Measurements from ENCODE around the gene NPHP4. TPM values are rescaled to one million over a fixed set of nuclear protein-coding genes. Genes with fewer than 3 reads are reported as not detected.

NPHP4 gene
- polyA plus RNA-seq, 1 of the 3 experiments (the other 2 are of a cell fraction) = 7.0 TPM

- no peak for TF ChIP-seq NRF1 (IDR thresholded peaks at IDR 0.05; ENCODE audit: low read depth, low read length)
- Histone ChIP-seq H3K4me2 (no peak overlapping the region), H3K36me3 (replicated peaks in 1 of 2; ENCODE audit: control insufficient read depth in 1 of 2, insufficient read depth in 2 of 2, low read length in 1 of 2) (no peaks in the 10 kb centered on the region), H3K27me3 (ENCODE audit: insufficient read depth) (no peaks in the 10 kb centered on the region), H2AFZ (ENCODE audit: low read depth) (no peak overlapping the region), H3F3A (replicated peaks; ENCODE audit: insufficient read depth) (no peaks in the 10 kb centered on the region), H4K20me1 (ENCODE audit: insufficient read depth) (no peaks in the 10 kb centered on the region), H3K9me2 (no peaks in the 10 kb centered on the region), H3K9ac (no peak overlapping the region), H3K4me1 (ENCODE audit: control insufficient read depth in 1 of 2, insufficient read depth in 2 of 2, low read depth in 1 of 2, low read length in 1 of 2) (peaks cover 0 to 37% of the 10 kb centered on the region in 2 experiments; a peak in 1 of 4 replicates), H3K4me3 (ENCODE audit: low read depth in 2 of 2, low read length in 1 of 2) (no peak overlapping the region), H3K79me2 (ENCODE audit: insufficient read depth) (no peaks in the 10 kb centered on the region), H3K9me3 (no peaks in the 10 kb centered on the region), H3K27ac (ENCODE audit: low read depth in 2 of 2, low read length in 1 of 2) (no peak overlapping the region)
- ChIA-PET CTCF (interaction anchor here (0.6 to 2.6 kb wide), 6 partner anchors 8 to 330 kb away, joined by 3 to 9 read pairs (median 3); no protein-coding TSS in a partner anchor), POLR2A (no interaction called here)
- DNase-seq = no peak
- WGBS (ENCODE audit: low lambda C conversion rate) = 17% methylated on average over 6 of the region's 6 CpGs
These were observed 152.9 kb downstream of the NPHP4 start for GRCh38 chr1:5839161-5839880.

DNA sequence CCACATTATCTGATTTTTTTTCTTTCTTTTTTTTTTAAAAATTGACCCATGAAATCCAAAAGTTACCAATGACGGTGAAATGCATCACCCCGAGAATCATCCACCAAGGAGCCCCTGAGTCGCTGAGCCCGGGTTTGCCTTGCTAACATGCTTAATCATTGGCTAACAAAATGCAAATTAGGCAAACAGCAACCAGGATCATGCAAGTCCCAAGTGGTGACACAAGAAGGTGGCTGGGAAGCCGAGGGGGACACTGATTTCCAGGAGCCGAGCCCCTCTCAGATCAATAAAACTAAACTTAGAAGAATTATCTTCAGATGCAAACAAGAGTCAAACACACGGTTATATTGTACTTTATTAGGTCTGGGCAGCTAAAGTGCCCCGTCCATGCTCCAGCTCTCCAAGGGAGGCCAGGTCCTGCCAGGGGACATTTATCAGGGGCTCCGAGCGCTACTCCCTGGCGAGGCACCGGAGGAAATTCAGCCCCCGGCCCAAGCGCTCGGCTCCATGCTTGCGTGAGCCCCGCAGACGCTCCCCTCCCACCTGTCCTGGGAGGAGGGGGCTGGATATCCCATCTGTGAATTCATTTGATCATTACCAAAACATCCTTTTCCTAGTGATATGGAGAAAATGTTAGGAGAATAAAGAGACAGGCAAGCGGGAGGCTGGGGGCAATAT, 154.1 kb downstream of the NPHP4 start:
- no peaks in the 10 kb centered on the region for H4K20me1 ChIP-seq (ENCODE audit: insufficient read depth)
- WGBS (ENCODE audit: low lambda C conversion rate) = 59% methylated on average over 19 of the region's 19 CpGs
- H3K9me2 ChIP-seq = no peaks in the 10 kb centered on the region
- H3K9ac ChIP-seq = no peak overlapping the region
- no peaks in the 10 kb centered on the region for H3F3A ChIP-seq (replicated peaks; ENCODE audit: insufficient read depth)
- no peak overlapping the region for H3K4me3 ChIP-seq (ENCODE audit: low read depth in 2 of 2, low read length in 1 of 2)
- no peak overlapping the region for H2AFZ ChIP-seq (ENCODE audit: low read depth)
- H3K4me2 ChIP-seq = no peak overlapping the region
- H3K27me3 ChIP-seq (ENCODE audit: insufficient read depth) = no peaks in the 10 kb centered on the region
- no peak overlapping the region for H3K27ac ChIP-seq (ENCODE audit: low read depth in 2 of 2, low read length in 1 of 2)
- ChIA-PET CTCF (interaction anchor here (0.9 to 1.8 kb wide), 2 partner anchors 8 to 323 kb away, joined by 3 to 7 read pairs; no protein-coding TSS in a partner anchor), POLR2A (no interaction called here)
- H3K79me2 ChIP-seq (ENCODE audit: insufficient read depth) = no peaks in the 10 kb centered on the region
- no peak for DNase-seq
- no peaks in the 10 kb centered on the region for H3K9me3 ChIP-seq
- no peaks in the 10 kb centered on the region for H3K36me3 ChIP-seq (replicated peaks in 1 of 2; ENCODE audit: control insufficient read depth in 1 of 2, insufficient read depth in 2 of 2, low read length in 1 of 2)
- TF ChIP-seq, protein P1, sequence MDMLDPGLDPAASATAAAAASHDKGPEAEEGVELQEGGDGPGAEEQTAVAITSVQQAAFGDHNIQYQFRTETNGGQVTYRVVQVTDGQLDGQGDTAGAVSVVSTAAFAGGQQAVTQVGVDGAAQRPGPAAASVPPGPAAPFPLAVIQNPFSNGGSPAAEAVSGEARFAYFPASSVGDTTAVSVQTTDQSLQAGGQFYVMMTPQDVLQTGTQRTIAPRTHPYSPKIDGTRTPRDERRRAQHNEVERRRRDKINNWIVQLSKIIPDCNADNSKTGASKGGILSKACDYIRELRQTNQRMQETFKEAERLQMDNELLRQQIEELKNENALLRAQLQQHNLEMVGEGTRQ (IDR thresholded peaks at IDR 0.05; ENCODE audit: borderline replicate concordance, low read depth, low read length) = no peak
- no peak for TF ChIP-seq MXI1 (IDR thresholded peaks at IDR 0.05; ENCODE audit: low read depth, low read length)
- TF ChIP-seq, protein P2, sequence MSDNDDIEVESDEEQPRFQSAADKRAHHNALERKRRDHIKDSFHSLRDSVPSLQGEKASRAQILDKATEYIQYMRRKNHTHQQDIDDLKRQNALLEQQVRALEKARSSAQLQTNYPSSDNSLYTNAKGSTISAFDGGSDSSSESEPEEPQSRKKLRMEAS (IDR thresholded peaks at IDR 0.05; ENCODE audit: low read depth) = no peak
- no peak for TF ChIP-seq USF1 (IDR thresholded peaks at IDR 0.05; ENCODE audit: borderline replicate concordance, low read depth)
- no peak for TF ChIP-seq RCOR1 (IDR thresholded peaks at IDR 0.05; ENCODE audit: low read length)
- TF ChIP-seq, protein P3, sequence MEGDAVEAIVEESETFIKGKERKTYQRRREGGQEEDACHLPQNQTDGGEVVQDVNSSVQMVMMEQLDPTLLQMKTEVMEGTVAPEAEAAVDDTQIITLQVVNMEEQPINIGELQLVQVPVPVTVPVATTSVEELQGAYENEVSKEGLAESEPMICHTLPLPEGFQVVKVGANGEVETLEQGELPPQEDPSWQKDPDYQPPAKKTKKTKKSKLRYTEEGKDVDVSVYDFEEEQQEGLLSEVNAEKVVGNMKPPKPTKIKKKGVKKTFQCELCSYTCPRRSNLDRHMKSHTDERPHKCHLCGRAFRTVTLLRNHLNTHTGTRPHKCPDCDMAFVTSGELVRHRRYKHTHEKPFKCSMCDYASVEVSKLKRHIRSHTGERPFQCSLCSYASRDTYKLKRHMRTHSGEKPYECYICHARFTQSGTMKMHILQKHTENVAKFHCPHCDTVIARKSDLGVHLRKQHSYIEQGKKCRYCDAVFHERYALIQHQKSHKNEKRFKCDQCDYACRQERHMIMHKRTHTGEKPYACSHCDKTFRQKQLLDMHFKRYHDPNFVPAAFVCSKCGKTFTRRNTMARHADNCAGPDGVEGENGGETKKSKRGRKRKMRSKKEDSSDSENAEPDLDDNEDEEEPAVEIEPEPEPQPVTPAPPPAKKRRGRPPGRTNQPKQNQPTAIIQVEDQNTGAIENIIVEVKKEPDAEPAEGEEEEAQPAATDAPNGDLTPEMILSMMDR (IDR thresholded peaks at IDR 0.05) = no peak
- no peak for TF ChIP-seq CHD2 (IDR thresholded peaks at IDR 0.05; ENCODE audit: low read length, partially characterized antibody)
- no peak for TF ChIP-seq TEAD4 (IDR thresholded peaks at IDR 0.05; ENCODE audit: borderline replicate concordance, insufficient read depth)
- no peak for TF ChIP-seq ZBTB33 (IDR thresholded peaks at IDR 0.05; ENCODE audit: borderline replicate concordance, low read depth)
- no peak for TF ChIP-seq RFX5 (IDR thresholded peaks at IDR 0.05; ENCODE audit: low read length)
- TF ChIP-seq TAF1 (IDR thresholded peaks at IDR 0.05; ENCODE audit: borderline replicate concordance, low read depth, low read length) = no peak
- no peak for TF ChIP-seq SIN3A (IDR thresholded peaks at IDR 0.05; ENCODE audit: borderline replicate concordance, low read depth, low read length)
- H3K4me1 ChIP-seq (ENCODE audit: control insufficient read depth in 1 of 2, insufficient read depth in 2 of 2, low read depth in 1 of 2, low read length in 1 of 2) = peaks cover 0 to 25% of the 10 kb centered on the region in 2 experiments; a peak in 1 of 4 replicates
